HCEC 1CT (cell line): ENCODE results near the gene FBXO46.
"Not testable (repeated sequence)": the region's sequence is repeated elsewhere in the genome, so short reads cannot be mapped to it uniquely, and the experiment has no call there.

Experiments
- DNase-seq: peaks from one replicate; pipeline ENCODE4 v3.0.0-alpha.2; 2017

The FBXO46 gene

GRCh38 chr19:45766296-45766868 is 35.7 kb upstream of the FBXO46 start:
- DNase-seq: no peak

GRCh38 chr19:45765702-45766295 is 35.1 kb upstream of the FBXO46 start:
- no peak for DNase-seq

GRCh38 chr19:45764945-45765701 is 34.4 kb upstream of the FBXO46 start:
- no peak for DNase-seq

GRCh38 chr19:45764475-45764874 is 33.8 kb upstream of the FBXO46 start:
- no peak for DNase-seq

- DNase-seq: no peak
Measured at GRCh38 chr19:45763691-45764294, 33.1 kb upstream of the FBXO46 start.

- DNase-seq: no peak
Measured at GRCh38 chr19:45762870-45763631, 32.4 kb upstream of the FBXO46 start.

- no peak for DNase-seq
Measured at GRCh38 chr19:45761714-45762113, 31.0 kb upstream of the FBXO46 start.

- DNase-seq: no peak
Measured at GRCh38 chr19:45758921-45759320, 28.2 kb upstream of the FBXO46 start.

GRCh38 chr19:45757695-45758094 is 27.0 kb upstream of the FBXO46 start:
- DNase-seq: no peak

- DNase-seq: no peak
Measured at GRCh38 chr19:45754323-45754722, 23.6 kb upstream of the FBXO46 start.

- no peak for DNase-seq
Measured at GRCh38 chr19:45753548-45753947, 22.9 kb upstream of the FBXO46 start.

- no peak for DNase-seq
Measured at GRCh38 chr19:45752639-45753038, 21.9 kb upstream of the FBXO46 start.

GRCh38 chr19:45751483-45751882 is 20.8 kb upstream of the FBXO46 start:
- not testable (repeated sequence) for DNase-seq

GRCh38 chr19:45747513-45747912 is 16.8 kb upstream of the FBXO46 start:
- DNase-seq: no peak

- DNase-seq: no peak
Measured at GRCh38 chr19:45746866-45747265, 16.2 kb upstream of the FBXO46 start.

GRCh38 chr19:45745606-45746005 is 14.9 kb upstream of the FBXO46 start:
- no peak for DNase-seq

- no peak for DNase-seq
Measured at GRCh38 chr19:45742969-45743368, 12.3 kb upstream of the FBXO46 start.

- no peak for DNase-seq
Measured at GRCh38 chr19:45739498-45740439, 9.1 kb upstream of the FBXO46 start.

GRCh38 chr19:45733160-45733810 is 2.6 kb upstream of the FBXO46 start, which contains the start of gene MEIOSIN:
MEIOSIN (plus strand) TSS chr19:45733439; CDS start chr19:45735377, 1,938 bp downstream.
- no peak for DNase-seq

GRCh38 chr19:45729800-45730290 is 851 bp downstream of the FBXO46 start:
- DNase-seq: no peak

GRCh38 chr19:45728683-45729082 is 2.0 kb downstream of the FBXO46 start:
- DNase-seq: not testable (repeated sequence)
